HG02943 (cell line): ENCODE measurements around the gene CHST15.

Source experiments
- ATAC-seq: cut with Tn5 transposase; IDR thresholded peaks from one replicate; pipeline ENCODE4 v1.9.1; 2021; ENCODE audit warnings: mild to moderate bottlenecking, low read depth, moderate library complexity; ENCODE audit not compliant: unreplicated experiment

The CHST15 gene

DNA sequence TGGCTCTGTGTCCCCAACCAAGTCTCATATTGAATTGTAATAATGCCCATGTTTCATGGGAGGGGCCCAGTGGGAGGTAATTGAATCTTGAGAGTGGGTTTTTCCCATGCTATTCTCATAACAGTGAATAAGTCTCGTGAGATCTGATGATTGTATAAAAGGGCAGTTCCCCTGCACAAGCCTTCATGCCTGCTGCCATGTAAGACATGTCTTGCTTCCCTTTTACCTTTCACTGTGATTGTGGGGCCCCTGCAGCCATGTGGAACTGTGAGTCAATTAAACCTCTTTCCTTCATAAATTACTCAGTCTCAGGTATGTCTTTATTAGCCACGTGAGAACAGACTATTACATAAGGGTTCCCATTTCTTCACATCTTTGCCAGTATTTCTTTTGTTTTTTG, 104.7 kb downstream of the CHST15 start:
- ATAC-seq = no peak

DNA sequence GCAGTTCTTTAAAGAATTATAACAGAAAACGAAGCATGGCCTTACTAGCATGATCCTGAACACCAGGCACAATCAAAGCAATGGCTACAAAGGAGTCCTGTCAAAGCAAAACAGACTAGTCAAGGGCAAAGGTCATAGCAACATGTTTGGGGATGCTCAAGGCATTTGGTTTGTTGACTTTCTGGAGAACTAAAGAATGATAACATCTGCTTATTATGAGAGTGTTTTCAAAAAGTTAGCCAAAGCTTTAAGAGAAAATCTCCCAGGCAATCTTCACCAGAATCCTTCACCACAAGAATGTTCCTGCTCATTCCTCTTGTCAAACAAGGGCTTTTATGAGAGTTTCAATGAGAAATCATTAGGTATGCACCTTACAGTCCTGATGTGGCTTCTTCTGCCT, 106.7 kb downstream of the CHST15 start:
- ATAC-seq = no peak

- ATAC-seq = no peak
Observed at GRCh38 chr10:123974406-123974805, 119.0 kb downstream of the CHST15 start.

- ATAC-seq = no peak
Observed at GRCh38 chr10:123972481-123973401, 120.7 kb downstream of the CHST15 start.

GRCh38 chr10:123970927-123971286, 122.5 kb downstream of the CHST15 start:
- ATAC-seq = no peak

DNA sequence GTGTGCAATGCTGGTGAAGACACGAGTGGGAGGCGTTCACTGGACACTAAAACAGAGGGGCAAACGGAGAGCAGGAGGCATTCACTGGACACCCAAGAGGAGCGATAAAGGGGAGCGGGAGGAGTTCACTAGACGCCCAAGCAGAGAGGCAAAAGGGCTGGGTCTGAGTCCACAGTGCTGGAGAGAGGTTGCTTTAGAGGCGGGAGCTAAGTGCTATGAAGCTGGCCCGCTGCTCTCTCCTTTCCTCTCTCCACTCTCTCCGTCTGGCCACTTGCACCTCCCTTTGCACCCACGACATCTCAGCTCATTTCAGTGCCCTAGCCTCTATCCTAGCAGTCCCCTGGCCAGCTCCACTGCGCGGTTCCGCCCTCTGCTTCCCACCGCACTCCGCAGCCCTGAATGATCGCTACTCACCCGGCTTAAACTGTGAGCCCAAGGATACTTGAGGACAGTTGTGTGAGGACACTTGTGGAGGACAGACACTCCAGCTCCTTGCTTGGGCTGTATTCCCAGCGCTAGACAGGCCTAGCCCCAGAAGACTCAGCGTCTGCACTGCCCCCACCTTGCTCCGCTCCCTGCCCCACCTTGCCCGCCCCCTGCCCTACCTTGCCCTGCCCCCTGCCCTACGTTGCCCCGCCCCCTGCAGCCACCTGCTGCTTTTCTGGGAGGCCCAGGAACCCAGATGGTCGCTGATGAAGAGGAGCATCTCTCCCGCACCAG, 123.0 kb downstream of the CHST15 start:
- no peak for ATAC-seq

- no peak for ATAC-seq
Observed at GRCh38 chr10:123967626-123968243, 125.7 kb downstream of the CHST15 start.

GRCh38 chr10:123966896-123967231, 126.5 kb downstream of the CHST15 start:
- no peak for ATAC-seq

GRCh38 chr10:123965973-123966895, 127.2 kb downstream of the CHST15 start:
- no peak for ATAC-seq

DNA sequence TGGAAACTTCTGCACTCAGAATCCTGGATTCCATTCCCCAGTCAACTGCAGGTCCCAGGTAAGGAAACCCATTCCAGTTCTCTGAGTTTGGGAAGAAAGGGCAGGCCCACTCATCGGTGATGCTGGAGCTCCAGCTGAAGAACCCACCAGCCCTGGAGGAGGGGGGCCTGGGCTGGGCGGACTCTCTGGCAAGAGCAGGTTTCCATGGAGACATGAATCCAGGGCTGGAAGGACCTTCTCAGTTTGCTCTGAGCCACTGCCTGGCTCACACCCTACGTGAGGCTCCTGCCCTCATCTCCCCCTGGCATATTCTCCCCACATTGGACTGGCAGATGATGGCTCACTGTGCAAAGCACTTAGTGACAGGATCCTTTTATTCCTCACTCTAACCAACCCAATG, 128.4 kb downstream of the CHST15 start:
- no peak for ATAC-seq

DNA sequence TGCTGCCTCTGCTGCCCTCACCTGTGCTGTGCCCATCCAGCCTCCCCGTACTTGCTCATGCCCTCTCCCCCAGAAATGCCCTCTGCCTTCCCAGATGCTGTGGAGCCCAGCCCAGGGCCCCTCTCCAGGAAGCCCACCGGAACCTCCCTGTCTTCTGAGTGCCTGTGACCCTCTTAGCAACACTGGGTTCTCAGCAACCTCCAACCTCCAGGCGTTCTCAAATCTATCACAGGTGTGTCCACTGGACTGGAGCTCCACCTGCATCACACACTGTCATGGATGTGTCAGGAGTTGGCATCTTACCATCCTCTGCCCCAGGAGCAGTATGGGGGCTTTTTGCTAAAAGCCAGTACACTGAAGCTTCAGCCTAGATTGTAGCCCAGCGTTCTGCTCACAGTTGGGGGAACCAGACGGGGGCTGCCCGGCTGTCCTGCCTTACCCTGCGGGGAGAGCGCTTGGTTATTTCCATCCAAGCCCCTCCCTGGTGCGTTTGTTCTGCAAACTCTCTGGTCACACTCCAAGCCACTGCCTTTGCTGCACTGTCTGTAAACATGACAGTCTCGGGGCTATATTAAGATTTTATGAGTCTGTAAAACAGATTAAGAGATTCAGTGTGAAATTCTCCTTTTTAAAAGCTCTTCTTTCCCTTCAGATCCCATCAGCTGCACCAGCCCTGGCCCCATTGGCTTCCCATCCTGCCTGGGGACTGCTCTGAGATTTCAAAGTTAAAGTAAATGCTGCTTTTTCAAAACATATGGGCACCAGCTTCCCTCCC, 130.5 kb downstream of the CHST15 start:
- ATAC-seq = no peak

GRCh38 chr10:123958241-123958640, 135.2 kb downstream of the CHST15 start:
- ATAC-seq = no peak
